HL-60 (cell line): ENCODE measurements around the gene NR3C2.

Experiments
- DNase-seq, 2 experiments: peaks; one replicate each; pipeline ENCODE4 v3.0.0-alpha.2; 2010 to 2020; ENCODE audit warnings: low read depth in 1 of 2, low spot score in 1 of 2
- H3K27ac ChIP-seq: fragments of 250-450 bp; sonication (Bioruptor Pico); replicated peaks from 2 replicates; pipeline ENCODE4 v1.5.1; 2020; ENCODE audit warnings: mild to moderate bottlenecking, moderate library complexity
- H3K27me3 ChIP-seq: fragments of 250-450 bp; sonication (Bioruptor Pico); 2 replicates; pipeline ENCODE4 v1.5.1; 2021; ENCODE audit warnings: mild to moderate bottlenecking, moderate library complexity; ENCODE audit not compliant: insufficient read depth, poor library complexity, severe bottlenecking
- H3K4me3 ChIP-seq: replicated peaks from 2 replicates; pipeline ENCODE4 v1.5.1; 2011; ENCODE audit warnings: mild to moderate bottlenecking, control low read depth, low read length; ENCODE audit not compliant: insufficient read depth
- CTCF ChIP-seq: IDR thresholded peaks from one replicate; pipeline ENCODE4 v1.5.1; 2011; ENCODE audit warnings: low read length, control low read depth, inconsistent platforms; ENCODE audit not compliant: insufficient read depth
- GABPA ChIP-seq: IDR thresholded peaks from 2 replicates; pipeline ENCODE4 v1.6.1; 2012; ENCODE audit warnings: low read depth
- POLR2AphosphoS5 ChIP-seq: IDR thresholded peaks from 2 replicates; pipeline ENCODE4 v1.6.1; 2012; ENCODE audit warnings: low read depth
- REST ChIP-seq: IDR thresholded peaks from 2 replicates; pipeline ENCODE4 v1.6.1; 2012; ENCODE audit warnings: low read depth; ENCODE audit not compliant: insufficient replicate concordance
- SPI1 ChIP-seq: IDR thresholded peaks from 2 replicates; pipeline ENCODE4 v1.6.1; 2012; ENCODE audit warnings: low read depth, mild to moderate bottlenecking, borderline replicate concordance

The NR3C2 gene

DNA sequence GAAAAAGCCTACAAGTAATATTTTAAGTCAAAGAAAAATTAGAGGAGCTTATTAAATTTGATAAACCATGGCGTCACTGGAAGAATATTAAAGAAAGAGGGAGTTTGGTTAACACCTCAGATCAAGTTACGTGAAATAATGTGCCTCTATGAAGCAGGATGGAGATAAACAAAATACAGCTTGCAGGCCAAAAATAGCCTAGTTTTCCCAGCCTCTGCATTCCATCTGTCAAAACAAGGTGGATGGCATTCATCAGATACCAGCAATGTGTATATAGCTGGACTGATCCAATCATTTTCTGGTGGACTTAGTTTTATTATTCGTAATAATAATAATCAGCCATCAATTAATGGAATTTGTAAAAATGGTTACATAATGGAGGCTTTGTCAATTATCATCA is 230.7 kb downstream of the NR3C2 start:
- H3K27me3 ChIP-seq, result no peaks in the 10 kb centered on the region
- DNase-seq, result no peak
- no peak overlapping the region for H3K4me3 ChIP-seq
- TF ChIP-seq SPI1 (no peak), REST (no peak), POLR2AphosphoS5 (no peak), CTCF (no peak), GABPA (no peak)
- no peak overlapping the region for H3K27ac ChIP-seq

DNA sequence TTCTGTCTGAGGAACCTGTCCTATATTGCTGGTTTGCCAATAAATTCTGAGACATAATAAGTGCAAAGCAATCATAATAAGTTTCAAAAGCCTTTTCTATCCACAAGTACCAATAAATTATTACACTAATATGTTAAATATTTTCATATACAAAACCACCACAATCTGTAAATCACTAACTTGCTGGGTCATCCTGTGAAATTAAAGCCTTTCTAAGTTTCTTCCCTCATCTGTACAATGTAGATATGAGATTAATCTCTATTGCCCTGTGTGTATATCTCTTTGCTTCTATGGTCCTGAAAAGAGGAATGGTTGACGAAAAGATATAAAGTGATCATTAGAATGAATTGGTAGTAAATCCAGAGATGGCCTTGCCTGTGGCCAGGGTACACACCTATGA is 231.6 kb downstream of the NR3C2 start:
- Histone ChIP-seq H3K27me3 (no peaks in the 10 kb centered on the region), H3K27ac (no peak overlapping the region), H3K4me3 (no peak overlapping the region)
- no peak for DNase-seq
- no peak for TF ChIP-seq SPI1
- no peak for TF ChIP-seq REST
- TF ChIP-seq CTCF, result no peak
- no peak for TF ChIP-seq POLR2AphosphoS5
- TF ChIP-seq GABPA, result no peak

- no peak overlapping the region for H3K4me3 ChIP-seq
- no peak for DNase-seq
- no peaks in the 10 kb centered on the region for H3K27me3 ChIP-seq
- TF ChIP-seq REST (peak; percentile 92), GABPA (no peak), POLR2AphosphoS5 (no peak), SPI1 (no peak)
- no peak overlapping the region for H3K27ac ChIP-seq
Measured at GRCh38 chr4:148207068-148207467, 235.1 kb downstream of the NR3C2 start.

GRCh38 chr4:148205476-148205875 is 236.7 kb downstream of the NR3C2 start:
- H3K4me3 ChIP-seq, result no peak overlapping the region
- no peaks in the 10 kb centered on the region for H3K27me3 ChIP-seq
- no peak for TF ChIP-seq REST
- TF ChIP-seq POLR2AphosphoS5, result no peak
- DNase-seq, result no peak
- no peak overlapping the region for H3K27ac ChIP-seq
